H9 (cell line): ENCODE measurements around the gene TNXB. TPM values are rescaled to one million over a fixed set of nuclear protein-coding genes. Genes with fewer than 3 reads are reported as not detected.
"Not testable (repeated sequence)": the region's sequence is repeated elsewhere in the genome, so short reads cannot be mapped to it uniquely, and the experiment has no call there.

ENCODE experiments used
- DNase-seq: peaks from one replicate; pipeline ENCODE4 v3.0.0-alpha.2; 2017
- H2AFZ ChIP-seq: one replicate; pipeline ENCODE4 v1.6.1; 2013; ENCODE audit warnings: mild to moderate bottlenecking, low read length, control low read depth, moderate library complexity
- H2AK5ac ChIP-seq: 2 replicates; pipeline ENCODE4 v1.6.1; 2013; ENCODE audit warnings: low read length, control low read depth, mixed read lengths; ENCODE audit not compliant: insufficient read length
- H2BK120ac ChIP-seq: one replicate; pipeline ENCODE4 v1.6.1; 2013; ENCODE audit warnings: low read depth, mild to moderate bottlenecking, low read length, control low read depth, inconsistent platforms; ENCODE audit not compliant: poor library complexity, severe bottlenecking
- H2BK12ac ChIP-seq: 2 replicates; pipeline ENCODE4 v1.6.1; 2013; ENCODE audit warnings: low read length, control low read depth, mixed read lengths, low read depth; ENCODE audit not compliant: insufficient read length
- H2BK15ac ChIP-seq: 2 replicates; pipeline ENCODE4 v1.6.1; 2013; ENCODE audit warnings: low read depth, low read length, control low read depth
- H2BK20ac ChIP-seq: one replicate; pipeline ENCODE4 v1.6.1; 2013; ENCODE audit warnings: low read depth, mild to moderate bottlenecking, low read length, control low read depth, inconsistent platforms; ENCODE audit not compliant: poor library complexity, severe bottlenecking
- H2BK5ac ChIP-seq: 2 replicates; pipeline ENCODE4 v1.6.1; 2013; ENCODE audit warnings: low read length, control low read depth, mixed read lengths; ENCODE audit not compliant: insufficient read length
- H3K14ac ChIP-seq: 2 replicates; pipeline ENCODE4 v1.6.1; 2013; ENCODE audit warnings: low read length, control low read depth; ENCODE audit not compliant: insufficient read depth
- H3K18ac ChIP-seq: 2 replicates; pipeline ENCODE4 v1.6.1; 2013; ENCODE audit warnings: low read depth, mild to moderate bottlenecking, mixed read lengths, low read length, control low read depth; ENCODE audit not compliant: insufficient read length
- H3K23ac ChIP-seq: 2 replicates; pipeline ENCODE4 v1.6.1; 2013; ENCODE audit warnings: low read length, control low read depth, mixed read lengths, low read depth; ENCODE audit not compliant: insufficient read length
- H3K23me2 ChIP-seq: 2 replicates; pipeline ENCODE4 v1.6.1; 2013; ENCODE audit warnings: low read depth, mild to moderate bottlenecking, mixed read lengths, low read length, control low read depth; ENCODE audit not compliant: insufficient read length, poor library complexity, severe bottlenecking
- H3K27ac ChIP-seq: 2 replicates; pipeline ENCODE4 v1.5.1; 2013; ENCODE audit warnings: low read length, control low read depth, mixed read lengths, low read depth; ENCODE audit not compliant: insufficient read length
- H3K27me3 ChIP-seq: 2 replicates; pipeline ENCODE4 v1.6.1; 2013; ENCODE audit warnings: low read length, control low read depth, inconsistent platforms; ENCODE audit not compliant: insufficient read depth
- H3K4ac ChIP-seq: 2 replicates; pipeline ENCODE4 v1.6.1; 2013; ENCODE audit warnings: low read depth, mild to moderate bottlenecking, control low read depth, inconsistent platforms, low read length, moderate library complexity
- H3K4me1 ChIP-seq: 2 replicates; pipeline ENCODE4 v1.6.1; 2013; ENCODE audit warnings: low read length, control low read depth, inconsistent platforms; ENCODE audit not compliant: insufficient read depth
- H3K4me2 ChIP-seq: 2 replicates; pipeline ENCODE4 v1.6.1; 2013; ENCODE audit warnings: low read length, control low read depth, mixed read lengths; ENCODE audit not compliant: insufficient read length, insufficient read depth
- H3K56ac ChIP-seq: 2 replicates; pipeline ENCODE4 v1.6.1; 2013; ENCODE audit warnings: low read depth, mild to moderate bottlenecking, mixed read lengths, low read length, control low read depth; ENCODE audit not compliant: insufficient read length
- H3K79me1 ChIP-seq: 2 replicates; pipeline ENCODE4 v1.6.1; 2013; ENCODE audit warnings: low read depth, mild to moderate bottlenecking, moderate library complexity, low read length, control low read depth, inconsistent platforms; ENCODE audit not compliant: insufficient read depth, poor library complexity, severe bottlenecking
- H3K79me2 ChIP-seq: 2 replicates; pipeline ENCODE4 v1.6.1; 2013; ENCODE audit warnings: low read length, control low read depth, inconsistent platforms; ENCODE audit not compliant: insufficient read depth
- H3K9ac ChIP-seq: 2 replicates; pipeline ENCODE4 v1.6.1; 2013; ENCODE audit warnings: low read length, control low read depth, mixed read lengths; ENCODE audit not compliant: insufficient read length; ENCODE audit errors: extremely low read depth
- H3K9me3 ChIP-seq: one replicate; pipeline ENCODE4 v1.6.1; 2013; ENCODE audit warnings: low read depth, low read length, inconsistent platforms; ENCODE audit not compliant: control insufficient read depth
- H3T11ph ChIP-seq: one replicate; pipeline ENCODE4 v1.6.1; 2013; ENCODE audit warnings: mild to moderate bottlenecking, low read length, control low read depth, inconsistent platforms
- H4K20me1 ChIP-seq: one replicate; pipeline ENCODE4 v1.6.1; 2013; ENCODE audit not compliant: control insufficient read depth, insufficient read length, insufficient read depth
- H4K5ac ChIP-seq: 2 replicates; pipeline ENCODE4 v1.6.1; 2013; ENCODE audit warnings: low read depth, mild to moderate bottlenecking, mixed read lengths, low read length, control low read depth; ENCODE audit not compliant: insufficient read length
- H4K8ac ChIP-seq: replicated peaks from 2 replicates; pipeline ENCODE4 v1.6.1; 2013; ENCODE audit warnings: low read length, control low read depth, mixed read lengths, low read depth; ENCODE audit not compliant: insufficient read length
- H4K91ac ChIP-seq: 2 replicates; pipeline ENCODE4 v1.6.1; 2013; ENCODE audit warnings: low read depth, mild to moderate bottlenecking, moderate library complexity, mixed read lengths, low read length, control low read depth; ENCODE audit not compliant: insufficient read length
- H3K27ac Mint-ChIP-seq, 3 experiments: 2 replicates in 2 of 3; 3 replicates in 1 of 3; pipeline ENCODE4 v1.8.0; 2020 to 2021; ENCODE audit warnings: mixed read lengths in 3 of 3, mild to moderate bottlenecking in 1 of 3, moderate library complexity in 1 of 3
- H3K27me3 Mint-ChIP-seq: 2 replicates; pipeline ENCODE4 v1.8.0; 2021; ENCODE audit warnings: low read depth, mild to moderate bottlenecking, moderate library complexity, mixed read lengths
- H3K36me3 Mint-ChIP-seq, 3 experiments: 2 replicates in 2 of 3; 3 replicates in 1 of 3; pipeline ENCODE4 v1.8.0; 2020 to 2021; ENCODE audit warnings: low read depth in 3 of 3, mixed read lengths in 3 of 3; ENCODE audit not compliant: insufficient read depth in 1 of 3
- H3K4me1 Mint-ChIP-seq, 2 experiments: 2 replicates each; pipeline ENCODE4 v1.8.0; 2020; ENCODE audit warnings: mixed read lengths in 2 of 2
- H3K4me3 Mint-ChIP-seq, 2 experiments: 2 replicates in 1 of 2; 3 replicates in 1 of 2; pipeline ENCODE4 v1.8.0; 2020 to 2021; ENCODE audit warnings: mild to moderate bottlenecking in 2 of 2, mixed read lengths in 2 of 2, moderate library complexity in 1 of 2
- H3K9me3 Mint-ChIP-seq, 2 experiments: 2 replicates in 1 of 2; 3 replicates in 1 of 2; pipeline ENCODE4 v1.8.0; 2020; ENCODE audit warnings: mild to moderate bottlenecking in 2 of 2, mixed read lengths in 2 of 2, moderate library complexity in 1 of 2
- CTCF ChIP-seq: fragments of 200-600 bp; sonication (generic); conservative IDR thresholded peaks from 3 replicates; pipeline ENCODE4 v1.8.0; 2021; ENCODE audit warnings: antibody characterized with exemption, mild to moderate bottlenecking
- WGBS: extraction: QIAGEN DNeasy Blood & Tissue Kit; methylation state at CpG from one replicate; pipeline ENCODE4 v1.1.7; 2013; ENCODE audit warnings: missing lambda C conversion rate, low lambda C conversion rate, mixed read lengths; ENCODE audit not compliant: insufficient read length; ENCODE audit errors: extremely low coverage; 5-methylcytosine and 5-hydroxymethylcytosine counted together
- total RNA-seq: library from RNA; stranded (reverse); gene quantifications from 2 replicates; pipeline ENCODE4 v1.2.1, GENCODE V29; 2021

TNXB gene
- total RNA-seq, 1 experiment from 2014 or later, result 5.0 TPM

- no CpG with 5 or more reads among the region's 14 CpGs for WGBS
- no peak overlapping the region for H2BK5ac ChIP-seq
- H3K79me2 ChIP-seq, result no peaks in the 10 kb centered on the region
- H4K91ac ChIP-seq, result no peak overlapping the region
- no peak overlapping the region for H2AFZ ChIP-seq
- no peak overlapping the region for H3K4ac ChIP-seq
- H4K5ac ChIP-seq, result no peak overlapping the region
- H4K8ac ChIP-seq, result no peak overlapping the region
- no peaks in the 10 kb centered on the region for H3K23me2 ChIP-seq
- no peak overlapping the region for H3K9ac ChIP-seq
- no peaks in the 10 kb centered on the region for H3K9me3 ChIP-seq
- H3K79me1 ChIP-seq, result no peaks in the 10 kb centered on the region
- Mint-ChIP-seq H3K27me3 (peaks cover 8% of the 10 kb centered on the region), H3K27ac (peak overlapping the region in 1 of 3 experiments; percentile 74; a peak in 1 of 7 replicates), H3K9me3 (no peaks in the 10 kb centered on the region), H3K4me1 (peaks cover 24 to 29% of the 10 kb centered on the region in 2 experiments), H3K36me3 (no peaks in the 10 kb centered on the region), H3K4me3 (no peak overlapping the region)
- no peaks in the 10 kb centered on the region for H4K20me1 ChIP-seq
- no peak overlapping the region for H3T11ph ChIP-seq
- no peak overlapping the region for H2BK20ac ChIP-seq
- no peak overlapping the region for H3K4me2 ChIP-seq
- H3K27ac ChIP-seq, result no peak overlapping the region
- H3K4me1 ChIP-seq, result no peaks in the 10 kb centered on the region
- no peak for DNase-seq
- H2BK12ac ChIP-seq, result no peak overlapping the region
- no peak overlapping the region for H2BK120ac ChIP-seq
- no peaks in the 10 kb centered on the region for H3K27me3 ChIP-seq
- H2AK5ac ChIP-seq, result no peak overlapping the region
- H3K18ac ChIP-seq, result no peak overlapping the region
- TF ChIP-seq CTCF, result no peak
- no peak overlapping the region for H3K23ac ChIP-seq
- H3K56ac ChIP-seq, result no peak overlapping the region
- H2BK15ac ChIP-seq, result no peak overlapping the region
- no peak overlapping the region for H3K14ac ChIP-seq
Measured at GRCh38 chr6:32068867-32069266, 40.3 kb downstream of the TNXB start.

GRCh38 chr6:32068315-32068714, 40.8 kb downstream of the TNXB start:
- H4K20me1 ChIP-seq, H3T11ph ChIP-seq, H3K23me2 ChIP-seq, H2BK12ac ChIP-seq, H2BK20ac ChIP-seq, H3K27ac ChIP-seq, H3K23ac ChIP-seq, H2BK15ac ChIP-seq, H3K18ac ChIP-seq, H2AK5ac ChIP-seq, H3K9ac ChIP-seq, H3K79me2 ChIP-seq, H3K14ac ChIP-seq, H3K4me1 ChIP-seq, H3K9me3 ChIP-seq, H4K8ac ChIP-seq, H3K36me3 Mint-ChIP-seq, H3K27me3 Mint-ChIP-seq, H3K4me3 Mint-ChIP-seq, H2AFZ ChIP-seq, H2BK5ac ChIP-seq, H4K91ac ChIP-seq, DNase-seq, H2BK120ac ChIP-seq, H3K79me1 ChIP-seq, H3K27me3 ChIP-seq, H3K27ac Mint-ChIP-seq, H3K9me3 Mint-ChIP-seq, H3K4me2 ChIP-seq, H4K5ac ChIP-seq, H3K4ac ChIP-seq, H3K56ac ChIP-seq: not testable (repeated sequence)
- peaks cover 23 to 28% of the 10 kb centered on the region in 2 experiments for H3K4me1 Mint-ChIP-seq
- no CpG with 5 or more reads among the region's 13 CpGs for WGBS
